GM18909 (cell line): ENCODE results near the gene CDC20.

Source experiments
- ATAC-seq: cut with Tn5 transposase; IDR thresholded peaks from one replicate; pipeline ENCODE4 v1.9.1; 2021; ENCODE audit warnings: mild to moderate bottlenecking; ENCODE audit not compliant: unreplicated experiment, poor library complexity

CDC20 gene

GRCh38 chr1:43358746-43359693 lies at the start of gene CDC20:
Gene CDC20, plus strand, starts transcription at chr1:43358981. Its CDS starts 235 bp downstream, at chr1:43359216.
- peak; percentile 95 for ATAC-seq

- no peak for ATAC-seq
These were observed 49.3 kb upstream of the CDC20 start for GRCh38 chr1:43309405-43310025.

- no peak for ATAC-seq
These were observed 47.3 kb upstream of the CDC20 start for GRCh38 chr1:43311521-43311920.

- ATAC-seq = no peak
These were observed 46.6 kb upstream of the CDC20 start for GRCh38 chr1:43312212-43312623.

GRCh38 chr1:43312663-43313515 lies 45.9 kb upstream of the CDC20 start:
- no peak for ATAC-seq

GRCh38 chr1:43313771-43314170 lies 45.0 kb upstream of the CDC20 start:
- no peak for ATAC-seq

GRCh38 chr1:43314233-43314632 lies 44.5 kb upstream of the CDC20 start:
- ATAC-seq = no peak

GRCh38 chr1:43315481-43315880 lies 43.3 kb upstream of the CDC20 start:
- no peak for ATAC-seq

GRCh38 chr1:43315963-43316737 lies 42.6 kb upstream of the CDC20 start:
- ATAC-seq = no peak

GRCh38 chr1:43316738-43317520 lies 41.9 kb upstream of the CDC20 start:
- no peak for ATAC-seq

GRCh38 chr1:43317817-43318471 lies 40.8 kb upstream of the CDC20 start:
- ATAC-seq = no peak

GRCh38 chr1:43318831-43319230 lies 40.0 kb upstream of the CDC20 start:
- no peak for ATAC-seq

- no peak for ATAC-seq
These were observed 39.5 kb upstream of the CDC20 start for GRCh38 chr1:43319288-43319687.

GRCh38 chr1:43319766-43320165 lies 39.0 kb upstream of the CDC20 start:
- no peak for ATAC-seq

GRCh38 chr1:43321331-43321891 lies 37.4 kb upstream of the CDC20 start:
- ATAC-seq = no peak

GRCh38 chr1:43322506-43322905 lies 36.3 kb upstream of the CDC20 start:
- ATAC-seq = no peak

GRCh38 chr1:43324810-43325209 lies 34.0 kb upstream of the CDC20 start:
- ATAC-seq = no peak

- no peak for ATAC-seq
These were observed 33.4 kb upstream of the CDC20 start for GRCh38 chr1:43325381-43325780.
